Liver (tissue), 9 donors: ENCODE results near the gene CEMIP. TPM values are rescaled to one million over a fixed set of nuclear protein-coding genes. Genes with fewer than 3 reads are reported as not detected.

ENCODE experiments used
- DNase-seq: peaks from one replicate; pipeline ENCODE4 v3.0.0-alpha.2; 2017; ENCODE audit warnings: low spot score
- H3K27ac ChIP-seq, 2 donors: one replicate each; pipeline ENCODE4 v1.7.0; 2013; ENCODE audit warnings: inconsistent platforms in 2 of 2, low read length in 2 of 2, control low read depth in 1 of 2, low read depth in 1 of 2, mild to moderate bottlenecking in 1 of 2
- H3K27me3 ChIP-seq, 4 donors: one replicate each; pipeline versions ENCODE4 v1.6.1 to v1.7.0; 2013; ENCODE audit warnings: low read length in 3 of 4, inconsistent platforms in 1 of 4, mild to moderate bottlenecking in 1 of 4, moderate library complexity in 1 of 4; ENCODE audit not compliant: control insufficient read depth in 4 of 4, insufficient read depth in 4 of 4
- H3K36me3 ChIP-seq, 4 donors: one replicate each; pipeline versions ENCODE4 v1.6.1 to v1.7.0; 2013; ENCODE audit warnings: low read length in 3 of 4, mild to moderate bottlenecking in 3 of 4, low read depth in 1 of 4, moderate library complexity in 1 of 4; ENCODE audit not compliant: control insufficient read depth in 4 of 4, insufficient read depth in 3 of 4
- H3K4me1 ChIP-seq, 4 donors: one replicate each; pipeline versions ENCODE4 v1.6.1 to v1.7.0; 2013; ENCODE audit warnings: low read length in 3 of 4, mild to moderate bottlenecking in 3 of 4, moderate library complexity in 1 of 4; ENCODE audit not compliant: control insufficient read depth in 4 of 4, insufficient read depth in 4 of 4
- H3K4me3 ChIP-seq, 3 donors: one replicate each; pipeline versions ENCODE4 v1.6.1 to v1.7.0; 2013; ENCODE audit warnings: low read length in 3 of 3, control low read depth in 1 of 3, low read depth in 1 of 3, mild to moderate bottlenecking in 1 of 3
- H3K9ac ChIP-seq, 2 donors: one replicate each; pipeline ENCODE4 v1.7.0; 2013; ENCODE audit warnings: low read length in 2 of 2, mild to moderate bottlenecking in 2 of 2, moderate library complexity in 2 of 2, control low read depth in 1 of 2, low read depth in 1 of 2
- H3K9me3 ChIP-seq, 4 donors: one replicate each; pipeline versions ENCODE4 v1.6.1 to v1.7.0; 2013; ENCODE audit warnings: low read length in 3 of 4; ENCODE audit not compliant: control insufficient read depth in 4 of 4
- EGR1 ChIP-seq, 2 donors: IDR thresholded peaks; 2 replicates each; pipeline ENCODE4 v1.6.1; 2016 to 2018; ENCODE audit warnings: antibody characterized with exemption in 2 of 2, low read depth in 2 of 2
- FOXA1 ChIP-seq: IDR thresholded peaks from 2 replicates; pipeline ENCODE4 v1.6.1; 2016; ENCODE audit warnings: antibody characterized with exemption
- FOXA2 ChIP-seq: IDR thresholded peaks from 2 replicates; pipeline ENCODE4 v1.6.1; 2016; ENCODE audit warnings: antibody characterized with exemption
- GABPA ChIP-seq, 2 donors: IDR thresholded peaks in 1 of 2; conservative IDR thresholded peaks in 1 of 2; 2 replicates each; pipeline ENCODE4 v1.6.1; 2016; ENCODE audit warnings: antibody characterized with exemption in 2 of 2, mild to moderate bottlenecking in 1 of 2, moderate library complexity in 1 of 2
- HNF4A ChIP-seq, 2 donors: conservative IDR thresholded peaks; 2 replicates each; pipeline ENCODE4 v1.6.1; 2016; ENCODE audit warnings: antibody characterized with exemption in 2 of 2, mild to moderate bottlenecking in 2 of 2
- HNF4G ChIP-seq: IDR thresholded peaks from 2 replicates; pipeline ENCODE4 v1.6.1; 2016; ENCODE audit warnings: antibody characterized with exemption
- JUND ChIP-seq, 2 donors: IDR thresholded peaks; 2 replicates each; pipeline ENCODE4 v1.6.1; 2016; ENCODE audit warnings: antibody characterized with exemption in 2 of 2
- NR2F2 ChIP-seq: IDR thresholded peaks from 2 replicates; pipeline ENCODE4 v1.6.1; 2016; ENCODE audit warnings: antibody characterized with exemption
- RAD21 ChIP-seq, 2 donors: IDR thresholded peaks; 2 replicates each; pipeline ENCODE4 v1.6.1; 2016; ENCODE audit warnings: antibody characterized with exemption in 2 of 2, mild to moderate bottlenecking in 2 of 2
- RXRA ChIP-seq, 2 donors: IDR thresholded peaks; 2 replicates each; pipeline ENCODE4 v1.6.1; 2017 to 2018; ENCODE audit warnings: antibody characterized with exemption in 2 of 2, mild to moderate bottlenecking in 1 of 2
- SP1 ChIP-seq: IDR thresholded peaks from 2 replicates; pipeline ENCODE4 v1.6.1; 2018; ENCODE audit warnings: antibody characterized with exemption, mild to moderate bottlenecking
- TAF1 ChIP-seq: conservative IDR thresholded peaks from 2 replicates; pipeline ENCODE4 v1.6.1; 2016; ENCODE audit warnings: antibody characterized with exemption, mild to moderate bottlenecking
- YY1 ChIP-seq: IDR thresholded peaks from 2 replicates; pipeline ENCODE4 v1.6.1; 2016; ENCODE audit warnings: antibody characterized with exemption, mild to moderate bottlenecking
- WGBS: extraction: QIAGEN DNeasy Blood & Tissue Kit; methylation state at CpG from one replicate; pipeline ENCODE4 v1.1.7; 2013; 5-methylcytosine and 5-hydroxymethylcytosine counted together
- polyA plus RNA-seq, 2 donors: library from polyadenylated mRNA; stranded (reverse) in 1 of 2; unstranded in 1 of 2; fragments of 200-250 nt in 1 of 2; fragments of >200 nt in 1 of 2; fragmentation: Nextera tagmentation in 1 of 2; extraction: Ambion mirVana in 1 of 2; gene quantifications; one replicate each; pipeline versions ENCODE4 v1.2.1 to v1.2.3, GENCODE V29; 2013 to 2015
- total RNA-seq, 2 donors: library from RNA; depleted of rRNA; stranded (reverse); fragments of >200 nt; gene quantifications; one replicate each; pipeline ENCODE4 v1.2.3, GENCODE V29; 2014
- TF ChIP-seq, protein P1 (sequence below): IDR thresholded peaks from 2 replicates; pipeline ENCODE4 v1.6.1; 2016; ENCODE audit warnings: antibody characterized with exemption
- TF ChIP-seq, protein P2 (sequence below): fragments of 150-350 bp; IDR thresholded peaks from 2 replicates; pipeline ENCODE4 v1.5.1; 2017; ENCODE audit warnings: improper control_type of control experiment, low read depth, low read length; ENCODE audit not compliant: missing input control
- TF ChIP-seq, protein P3 (sequence below): IDR thresholded peaks from 2 replicates; pipeline ENCODE4 v1.6.1; 2016; ENCODE audit warnings: antibody characterized with exemption
- TF ChIP-seq, protein P4 (sequence below): IDR thresholded peaks from 2 replicates; pipeline ENCODE4 v1.6.1; 2016; ENCODE audit warnings: antibody characterized with exemption
- TF ChIP-seq, protein P5 (sequence below): IDR thresholded peaks from 2 replicates; pipeline ENCODE4 v1.6.1; 2016; ENCODE audit warnings: antibody characterized with exemption, mild to moderate bottlenecking
- donor health status: healthy.
- donor health status: healthy.
- donor health status: healthy.
- donor health status: healthy.
- donor health status: healthy.

Gene CEMIP
- total and polyA plus RNA-seq, 4 donors: under 0.01 to 0.89 (median 0.21) TPM

DNA sequence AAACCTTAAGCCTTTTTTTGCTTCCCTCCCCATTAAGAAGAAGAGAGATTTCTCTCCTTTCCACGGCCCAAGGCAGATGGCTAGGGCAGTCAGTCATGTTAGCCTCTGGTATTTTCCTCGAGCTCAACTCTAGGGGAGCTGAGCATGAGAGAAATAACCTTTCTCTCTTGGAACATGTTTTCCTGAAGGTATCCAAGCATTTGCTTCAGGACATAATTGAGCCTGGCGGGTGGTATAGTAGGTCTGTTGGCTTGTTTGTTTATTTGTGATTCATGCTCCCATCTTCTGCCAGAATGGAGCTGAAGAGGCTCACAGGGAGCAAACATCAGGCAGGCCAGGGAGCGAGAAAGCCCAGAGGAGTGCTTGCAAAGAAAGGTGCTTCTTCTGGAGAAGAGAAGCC is 108.0 kb downstream of the CEMIP start:
- no peak overlapping the region for H3K9ac ChIP-seq
- WGBS: 93% methylated on average over 4 of the region's 4 CpGs
- no peak overlapping the region for H3K4me3 ChIP-seq
- H3K4me1 ChIP-seq: no peaks in the 10 kb centered on the region
- no peaks in the 10 kb centered on the region for H3K36me3 ChIP-seq
- no peaks in the 10 kb centered on the region for H3K27me3 ChIP-seq
- TF ChIP-seq HNF4A (conservative IDR thresholded peaks at IDR 0.05): no peak
- TF ChIP-seq NR2F2: no peak
- TF ChIP-seq, protein P1, sequence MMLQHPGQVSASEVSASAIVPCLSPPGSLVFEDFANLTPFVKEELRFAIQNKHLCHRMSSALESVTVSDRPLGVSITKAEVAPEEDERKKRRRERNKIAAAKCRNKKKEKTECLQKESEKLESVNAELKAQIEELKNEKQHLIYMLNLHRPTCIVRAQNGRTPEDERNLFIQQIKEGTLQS: no peak
- no peak for TF ChIP-seq RAD21 (IDR thresholded peaks at IDR 0.05)
- TF ChIP-seq TAF1: no peak
- TF ChIP-seq GABPA (IDR thresholded peaks at IDR 0.05 in 1 of 2, conservative IDR thresholded peaks at IDR 0.05 in 1 of 2): no peak
- DNase-seq: no peak
- no peaks in the 10 kb centered on the region for H3K9me3 ChIP-seq
- H3K27ac ChIP-seq: no peak overlapping the region

DNA sequence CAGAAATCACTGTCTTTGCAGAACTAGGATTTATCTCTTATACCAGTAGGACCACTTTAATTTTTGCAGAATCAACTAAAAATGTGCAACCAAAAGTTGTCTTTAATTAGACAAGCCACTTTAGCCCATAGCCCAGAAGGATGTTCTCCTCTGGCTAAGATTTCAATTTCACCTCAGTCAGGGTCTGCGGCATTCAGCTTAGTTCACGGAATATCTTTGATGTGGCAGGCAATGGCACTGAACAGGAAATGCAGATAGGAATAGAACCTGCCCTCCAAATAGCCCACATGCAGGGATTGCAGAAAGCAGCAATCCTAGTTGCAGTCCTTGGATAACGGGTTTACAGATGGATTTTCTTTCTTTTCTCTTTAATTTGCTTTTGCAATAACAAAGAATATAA is 109.7 kb downstream of the CEMIP start:
- no peak for DNase-seq

More for the DNA sequence above, 109.7 kb downstream of the CEMIP start:
- 93% methylated on average over 3 of the region's 3 CpGs for WGBS
- no peak overlapping the region for H3K27ac ChIP-seq
- no peaks in the 10 kb centered on the region for H3K9me3 ChIP-seq
- H3K27me3 ChIP-seq: no peaks in the 10 kb centered on the region
- no peak overlapping the region for H3K9ac ChIP-seq
- no peaks in the 10 kb centered on the region for H3K36me3 ChIP-seq
- no peaks in the 10 kb centered on the region for H3K4me1 ChIP-seq
- TF ChIP-seq RXRA (IDR thresholded peaks at IDR 0.05) (no peak), FOXA1 (no peak), HNF4G (no peak), YY1 (no peak), TAF1 (no peak), EGR1 (IDR thresholded peaks at IDR 0.05; ENCODE audit: low read depth in 2 of 2) (no peak), NR2F2 (no peak), RAD21 (IDR thresholded peaks at IDR 0.05) (no peak), GABPA (IDR thresholded peaks at IDR 0.05 in 1 of 2, conservative IDR thresholded peaks at IDR 0.05 in 1 of 2) (no peak), SP1 (no peak), FOXA2 (no peak), JUND (IDR thresholded peaks at IDR 0.05) (no peak)
- TF ChIP-seq, protein P2, sequence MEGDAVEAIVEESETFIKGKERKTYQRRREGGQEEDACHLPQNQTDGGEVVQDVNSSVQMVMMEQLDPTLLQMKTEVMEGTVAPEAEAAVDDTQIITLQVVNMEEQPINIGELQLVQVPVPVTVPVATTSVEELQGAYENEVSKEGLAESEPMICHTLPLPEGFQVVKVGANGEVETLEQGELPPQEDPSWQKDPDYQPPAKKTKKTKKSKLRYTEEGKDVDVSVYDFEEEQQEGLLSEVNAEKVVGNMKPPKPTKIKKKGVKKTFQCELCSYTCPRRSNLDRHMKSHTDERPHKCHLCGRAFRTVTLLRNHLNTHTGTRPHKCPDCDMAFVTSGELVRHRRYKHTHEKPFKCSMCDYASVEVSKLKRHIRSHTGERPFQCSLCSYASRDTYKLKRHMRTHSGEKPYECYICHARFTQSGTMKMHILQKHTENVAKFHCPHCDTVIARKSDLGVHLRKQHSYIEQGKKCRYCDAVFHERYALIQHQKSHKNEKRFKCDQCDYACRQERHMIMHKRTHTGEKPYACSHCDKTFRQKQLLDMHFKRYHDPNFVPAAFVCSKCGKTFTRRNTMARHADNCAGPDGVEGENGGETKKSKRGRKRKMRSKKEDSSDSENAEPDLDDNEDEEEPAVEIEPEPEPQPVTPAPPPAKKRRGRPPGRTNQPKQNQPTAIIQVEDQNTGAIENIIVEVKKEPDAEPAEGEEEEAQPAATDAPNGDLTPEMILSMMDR: no peak
- TF ChIP-seq, protein P1: no peak
- TF ChIP-seq, protein P3, sequence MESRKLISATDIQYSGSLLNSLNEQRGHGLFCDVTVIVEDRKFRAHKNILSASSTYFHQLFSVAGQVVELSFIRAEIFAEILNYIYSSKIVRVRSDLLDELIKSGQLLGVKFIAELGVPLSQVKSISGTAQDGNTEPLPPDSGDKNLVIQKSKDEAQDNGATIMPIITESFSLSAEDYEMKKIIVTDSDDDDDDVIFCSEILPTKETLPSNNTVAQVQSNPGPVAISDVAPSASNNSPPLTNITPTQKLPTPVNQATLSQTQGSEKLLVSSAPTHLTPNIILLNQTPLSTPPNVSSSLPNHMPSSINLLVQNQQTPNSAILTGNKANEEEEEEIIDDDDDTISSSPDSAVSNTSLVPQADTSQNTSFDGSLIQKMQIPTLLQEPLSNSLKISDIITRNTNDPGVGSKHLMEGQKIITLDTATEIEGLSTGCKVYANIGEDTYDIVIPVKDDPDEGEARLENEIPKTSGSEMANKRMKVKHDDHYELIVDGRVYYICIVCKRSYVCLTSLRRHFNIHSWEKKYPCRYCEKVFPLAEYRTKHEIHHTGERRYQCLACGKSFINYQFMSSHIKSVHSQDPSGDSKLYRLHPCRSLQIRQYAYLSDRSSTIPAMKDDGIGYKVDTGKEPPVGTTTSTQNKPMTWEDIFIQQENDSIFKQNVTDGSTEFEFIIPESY: no peak
- TF ChIP-seq, protein P4, sequence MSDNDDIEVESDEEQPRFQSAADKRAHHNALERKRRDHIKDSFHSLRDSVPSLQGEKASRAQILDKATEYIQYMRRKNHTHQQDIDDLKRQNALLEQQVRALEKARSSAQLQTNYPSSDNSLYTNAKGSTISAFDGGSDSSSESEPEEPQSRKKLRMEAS: no peak
- TF ChIP-seq, protein P5, sequence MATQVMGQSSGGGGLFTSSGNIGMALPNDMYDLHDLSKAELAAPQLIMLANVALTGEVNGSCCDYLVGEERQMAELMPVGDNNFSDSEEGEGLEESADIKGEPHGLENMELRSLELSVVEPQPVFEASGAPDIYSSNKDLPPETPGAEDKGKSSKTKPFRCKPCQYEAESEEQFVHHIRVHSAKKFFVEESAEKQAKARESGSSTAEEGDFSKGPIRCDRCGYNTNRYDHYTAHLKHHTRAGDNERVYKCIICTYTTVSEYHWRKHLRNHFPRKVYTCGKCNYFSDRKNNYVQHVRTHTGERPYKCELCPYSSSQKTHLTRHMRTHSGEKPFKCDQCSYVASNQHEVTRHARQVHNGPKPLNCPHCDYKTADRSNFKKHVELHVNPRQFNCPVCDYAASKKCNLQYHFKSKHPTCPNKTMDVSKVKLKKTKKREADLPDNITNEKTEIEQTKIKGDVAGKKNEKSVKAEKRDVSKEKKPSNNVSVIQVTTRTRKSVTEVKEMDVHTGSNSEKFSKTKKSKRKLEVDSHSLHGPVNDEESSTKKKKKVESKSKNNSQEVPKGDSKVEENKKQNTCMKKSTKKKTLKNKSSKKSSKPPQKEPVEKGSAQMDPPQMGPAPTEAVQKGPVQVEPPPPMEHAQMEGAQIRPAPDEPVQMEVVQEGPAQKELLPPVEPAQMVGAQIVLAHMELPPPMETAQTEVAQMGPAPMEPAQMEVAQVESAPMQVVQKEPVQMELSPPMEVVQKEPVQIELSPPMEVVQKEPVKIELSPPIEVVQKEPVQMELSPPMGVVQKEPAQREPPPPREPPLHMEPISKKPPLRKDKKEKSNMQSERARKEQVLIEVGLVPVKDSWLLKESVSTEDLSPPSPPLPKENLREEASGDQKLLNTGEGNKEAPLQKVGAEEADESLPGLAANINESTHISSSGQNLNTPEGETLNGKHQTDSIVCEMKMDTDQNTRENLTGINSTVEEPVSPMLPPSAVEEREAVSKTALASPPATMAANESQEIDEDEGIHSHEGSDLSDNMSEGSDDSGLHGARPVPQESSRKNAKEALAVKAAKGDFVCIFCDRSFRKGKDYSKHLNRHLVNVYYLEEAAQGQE: no peak
- H3K4me3 ChIP-seq: no peak overlapping the region
